D721Med (cell line): ENCODE data around the gene KPNA1.

Source experiments
- DNase-seq: peaks from one replicate; pipeline ENCODE4 v3.0.0; 2011; ENCODE audit warnings: low spot score; ENCODE audit not compliant: insufficient read length
- FAIRE-seq: peaks from 2 replicates; lab custom pipeline; 2011; peaks lifted over from hg19 to GRCh38; lab: Jason Lieb, UNC
- TF ChIP-seq, protein P1 (sequence below): IDR thresholded peaks from 2 replicates; pipeline ENCODE4 v1.5.1; 2012; ENCODE audit warnings: mild to moderate bottlenecking, control low read depth; ENCODE audit not compliant: insufficient read depth; ENCODE audit errors: missing control alignments

The KPNA1 gene

DNA sequence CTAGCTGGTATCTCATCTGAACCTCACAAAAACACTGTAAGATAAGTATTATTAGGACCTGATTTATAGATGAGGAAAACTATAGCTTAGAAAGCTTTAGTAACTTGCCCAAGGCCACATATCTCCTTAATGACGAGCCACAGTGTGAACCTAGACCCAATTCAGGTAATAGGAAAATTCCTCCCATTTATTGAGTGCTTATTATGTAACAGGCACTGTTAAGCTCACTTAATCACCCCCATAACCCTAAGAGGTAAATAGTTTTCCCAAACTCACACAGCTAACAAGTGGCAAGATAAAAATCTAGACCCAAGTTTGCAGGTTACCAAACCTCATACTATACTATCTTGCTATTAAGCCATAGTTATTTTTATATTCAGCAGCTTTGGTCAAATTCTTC is 106.8 kb downstream of the KPNA1 start:
- FAIRE-seq = no peak
- TF ChIP-seq, protein P1, sequence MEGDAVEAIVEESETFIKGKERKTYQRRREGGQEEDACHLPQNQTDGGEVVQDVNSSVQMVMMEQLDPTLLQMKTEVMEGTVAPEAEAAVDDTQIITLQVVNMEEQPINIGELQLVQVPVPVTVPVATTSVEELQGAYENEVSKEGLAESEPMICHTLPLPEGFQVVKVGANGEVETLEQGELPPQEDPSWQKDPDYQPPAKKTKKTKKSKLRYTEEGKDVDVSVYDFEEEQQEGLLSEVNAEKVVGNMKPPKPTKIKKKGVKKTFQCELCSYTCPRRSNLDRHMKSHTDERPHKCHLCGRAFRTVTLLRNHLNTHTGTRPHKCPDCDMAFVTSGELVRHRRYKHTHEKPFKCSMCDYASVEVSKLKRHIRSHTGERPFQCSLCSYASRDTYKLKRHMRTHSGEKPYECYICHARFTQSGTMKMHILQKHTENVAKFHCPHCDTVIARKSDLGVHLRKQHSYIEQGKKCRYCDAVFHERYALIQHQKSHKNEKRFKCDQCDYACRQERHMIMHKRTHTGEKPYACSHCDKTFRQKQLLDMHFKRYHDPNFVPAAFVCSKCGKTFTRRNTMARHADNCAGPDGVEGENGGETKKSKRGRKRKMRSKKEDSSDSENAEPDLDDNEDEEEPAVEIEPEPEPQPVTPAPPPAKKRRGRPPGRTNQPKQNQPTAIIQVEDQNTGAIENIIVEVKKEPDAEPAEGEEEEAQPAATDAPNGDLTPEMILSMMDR = no peak

DNA sequence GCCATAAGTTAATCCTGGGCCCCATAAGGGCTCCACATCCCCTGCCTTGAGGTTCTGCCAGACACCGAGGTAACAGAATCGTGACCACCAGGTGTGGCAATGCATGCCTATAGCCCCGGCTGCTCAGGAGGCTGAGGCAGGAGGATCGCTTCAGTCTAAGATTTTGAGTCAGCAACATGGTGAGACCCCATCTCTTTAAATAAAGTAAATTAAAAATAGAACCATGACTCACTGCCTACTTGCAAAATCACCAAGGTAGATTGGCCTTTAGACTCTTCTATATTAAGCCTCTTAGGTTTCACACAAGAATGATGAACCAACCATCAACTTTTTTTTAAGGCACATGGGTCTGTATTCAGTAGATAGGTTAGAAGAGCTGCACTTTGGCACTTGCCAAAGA is 108.5 kb downstream of the KPNA1 start:
- TF ChIP-seq, protein P1 = no peak
- DNase-seq (no peak), FAIRE-seq (no peak)

More for the DNA sequence above, 106.8 kb downstream of the KPNA1 start:
- DNase-seq = no peak

- DNase-seq = no peak
- TF ChIP-seq, protein P1 = no peak
- FAIRE-seq = no peak
These were observed 109.7 kb downstream of the KPNA1 start for GRCh38 chr3:122405015-122405414.

DNA sequence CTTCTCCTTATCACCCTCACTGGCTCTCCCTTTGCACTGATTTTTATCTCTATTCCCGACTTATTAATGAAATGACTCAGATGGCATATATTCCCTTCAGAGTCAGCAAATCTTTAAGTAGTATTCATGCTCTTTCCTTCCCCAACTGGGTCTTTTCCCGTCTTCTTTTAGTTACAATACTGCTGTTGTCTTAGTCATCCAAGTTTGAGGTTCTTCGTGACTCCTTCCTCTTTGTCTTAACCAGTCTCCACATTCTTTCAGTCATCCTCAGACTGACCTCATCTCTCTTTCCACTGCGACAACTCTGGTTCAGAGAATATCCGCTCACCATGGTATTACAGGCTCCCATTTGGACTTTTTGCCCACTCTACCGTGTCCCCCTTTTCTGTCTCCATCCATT is 111.2 kb downstream of the KPNA1 start:
- FAIRE-seq (no peak), DNase-seq (no peak)
- TF ChIP-seq, protein P1 = no peak

DNA sequence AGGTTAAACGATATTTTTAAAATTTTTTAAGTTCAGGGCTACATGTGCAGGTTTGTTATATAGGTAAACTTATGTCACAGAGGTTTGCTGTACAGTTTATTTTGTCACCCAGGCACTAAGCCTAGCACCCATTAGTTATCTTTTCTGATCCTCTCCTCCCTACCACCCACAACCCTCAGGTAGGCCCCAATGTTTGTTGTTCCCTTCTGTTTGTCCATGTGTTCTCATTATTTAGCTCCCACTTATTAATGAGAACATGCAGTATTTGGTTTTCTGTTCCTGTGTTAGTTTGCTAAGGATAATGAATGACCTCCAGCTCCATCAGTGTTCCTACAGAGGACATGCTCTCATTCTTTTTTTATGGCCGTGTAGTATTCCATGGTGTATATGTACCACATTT is 115.8 kb downstream of the KPNA1 start:
- FAIRE-seq (no peak), DNase-seq (no peak)
- TF ChIP-seq, protein P1 = no peak

DNA sequence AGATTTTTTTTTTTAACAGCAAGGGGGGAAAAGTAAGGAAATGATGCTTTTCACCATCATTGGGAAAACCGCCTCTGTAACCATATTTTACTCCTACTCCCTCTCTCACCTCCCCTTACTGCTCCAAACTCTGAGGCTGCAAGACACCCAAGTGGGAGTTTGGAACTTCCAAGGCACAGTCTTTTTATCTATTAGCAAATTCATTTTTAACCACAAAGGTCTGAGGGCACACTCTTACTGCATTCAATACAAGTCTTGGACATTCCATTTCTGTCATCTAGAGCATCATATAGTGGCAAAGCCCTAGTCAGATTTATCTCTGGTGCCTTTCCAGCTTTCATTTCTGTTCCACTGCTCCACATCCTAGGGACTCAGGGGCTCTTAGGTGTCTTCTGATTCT is 117.5 kb downstream of the KPNA1 start:
- no peak for FAIRE-seq
- TF ChIP-seq, protein P1 = no peak
- no peak for DNase-seq

DNA sequence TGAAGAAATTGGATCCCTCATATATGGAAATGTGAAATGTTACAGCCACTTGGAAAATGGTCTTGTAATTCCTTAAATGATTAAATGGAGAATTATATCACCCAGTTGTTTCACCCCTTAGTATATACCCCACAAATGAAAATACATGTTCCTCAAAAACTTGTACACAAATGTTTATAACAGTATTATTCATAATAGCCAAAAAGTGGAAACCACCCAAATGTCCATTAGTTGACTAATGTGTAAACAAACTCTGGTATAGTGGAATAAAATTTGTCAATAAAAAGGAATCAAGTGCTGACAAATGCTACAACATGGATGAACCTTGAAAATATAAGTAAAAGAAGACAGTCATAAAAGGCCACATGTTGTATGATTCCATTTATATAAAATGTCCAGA is 118.2 kb downstream of the KPNA1 start:
- TF ChIP-seq, protein P1 = no peak
- peak; percentile 55 for FAIRE-seq
- no peak for DNase-seq
